GM21447 (cell line): ENCODE data around the gene SLC9B2.
"Not testable (repeated sequence)": the region's sequence is repeated elsewhere in the genome, so short reads cannot be mapped to it uniquely, and the experiment has no call there.

ENCODE experiments used
- ATAC-seq: cut with Tn5 transposase; IDR thresholded peaks from one replicate; pipeline ENCODE4 v1.9.1; 2021; ENCODE audit not compliant: unreplicated experiment

SLC9B2 gene

GRCh38 chr4:103019308-103020124 lies 57.0 kb downstream of the SLC9B2 start, which contains the start of gene SLC9B1:
SLC9B1 (minus strand) TSS chr4:103019705; CDS start chr4:102991711, 27,994 bp downstream.
- ATAC-seq, result peak; percentile 98

GRCh38 chr4:103018391-103019307 lies 57.9 kb downstream of the SLC9B2 start:
- ATAC-seq, result no peak

- no peak for ATAC-seq
Observed at GRCh38 chr4:103012551-103012950, 64.0 kb downstream of the SLC9B2 start.

- no peak for ATAC-seq
Observed at GRCh38 chr4:103012060-103012459, 64.5 kb downstream of the SLC9B2 start.

- ATAC-seq, result no peak
Observed at GRCh38 chr4:103011378-103012025, 65.1 kb downstream of the SLC9B2 start.

GRCh38 chr4:103010804-103011203 lies 65.8 kb downstream of the SLC9B2 start:
- no peak for ATAC-seq

GRCh38 chr4:103008875-103009729 lies 67.5 kb downstream of the SLC9B2 start:
- no peak for ATAC-seq

- ATAC-seq, result no peak
Observed at GRCh38 chr4:103002551-103002950, 74.0 kb downstream of the SLC9B2 start.

GRCh38 chr4:102994803-102995202 lies 81.8 kb downstream of the SLC9B2 start:
- ATAC-seq, result no peak

- ATAC-seq, result not testable (repeated sequence)
Observed at GRCh38 chr4:102993985-102994384, 82.6 kb downstream of the SLC9B2 start.

GRCh38 chr4:102988429-102989020 lies 88.0 kb downstream of the SLC9B2 start:
- ATAC-seq, result no peak

- ATAC-seq, result no peak
Observed at GRCh38 chr4:102981005-102981404, 95.6 kb downstream of the SLC9B2 start.
